CD14-positive monocyte (primary cell): ENCODE results near the gene KRTAP10-5. TPM values are rescaled to one million over a fixed set of nuclear protein-coding genes. Genes with fewer than 3 reads are reported as not detected.

Experiments
- DNase-seq, 3 donors: peaks; one replicate each; pipeline ENCODE4 v3.0.0-alpha.2; 2011 to 2022
- H2AFZ ChIP-seq: 2 replicates; pipeline ENCODE4 v1.6.0; 2012; ENCODE audit warnings: mild to moderate bottlenecking, low read depth, low read length, inconsistent platforms; ENCODE audit not compliant: insufficient read depth, poor library complexity, severe bottlenecking
- H3K27ac ChIP-seq, 2 donors: 1 replicate in 1 of 2; 2 replicates in 1 of 2; pipeline ENCODE4 v1.5.1; 2012 to 2013; ENCODE audit warnings: low read length in 2 of 2, control low read depth in 1 of 2, inconsistent platforms in 1 of 2, low read depth in 1 of 2, mild to moderate bottlenecking in 1 of 2
- H3K27me3 ChIP-seq, 2 donors: one replicate each; pipeline versions ENCODE4 v1.6.0 to v1.6.1; 2011 to 2013; ENCODE audit warnings: low read length in 2 of 2; ENCODE audit not compliant: control insufficient read depth in 2 of 2, insufficient read depth in 2 of 2
- H3K36me3 ChIP-seq, 2 donors: replicated peaks in 1 of 2; 1 replicate in 1 of 2; 2 replicates in 1 of 2; pipeline versions ENCODE4 v1.5.1 to v1.6.1; 2012 to 2013; ENCODE audit warnings: low read length in 2 of 2, control low read depth in 1 of 2, inconsistent platforms in 1 of 2, mild to moderate bottlenecking in 1 of 2; ENCODE audit not compliant: insufficient read depth in 2 of 2, control insufficient read depth in 1 of 2
- H3K4me1 ChIP-seq, 2 donors: 1 replicate in 1 of 2; 2 replicates in 1 of 2; pipeline versions ENCODE4 v1.5.1 to v1.6.1; 2012 to 2013; ENCODE audit warnings: low read length in 2 of 2, control low read depth in 1 of 2, inconsistent platforms in 1 of 2, mild to moderate bottlenecking in 1 of 2, moderate library complexity in 1 of 2; ENCODE audit not compliant: insufficient read depth in 2 of 2, control insufficient read depth in 1 of 2
- H3K4me2 ChIP-seq: replicated peaks from 2 replicates; pipeline ENCODE3; 2012; ENCODE audit warnings: low read length, moderate library complexity, mild to moderate bottlenecking; ENCODE audit not compliant: poor library complexity, severe bottlenecking; ENCODE audit errors: extremely low read depth
- H3K4me3 ChIP-seq, 3 experiments: fragments of 200-600 bp in 1 of 3; sonication (generic) in 1 of 3; replicated peaks in 1 of 3; 1 replicate in 2 of 3; 2 replicates in 1 of 3; pipeline ENCODE4 v1.5.1; 2011 to 2013; ENCODE audit warnings: low read length in 3 of 3, mild to moderate bottlenecking in 3 of 3, control low read depth in 2 of 3, low read depth in 2 of 3, inconsistent platforms in 1 of 3, moderate library complexity in 1 of 3
- H3K79me2 ChIP-seq: 2 replicates; pipeline ENCODE4 v1.6.0; 2012; ENCODE audit warnings: mild to moderate bottlenecking, control low read depth, inconsistent platforms, low read length, moderate library complexity; ENCODE audit not compliant: insufficient read depth
- H3K9ac ChIP-seq: 2 replicates; pipeline ENCODE4 v1.6.0; 2017; ENCODE audit warnings: low read length, mild to moderate bottlenecking; ENCODE audit not compliant: insufficient read depth, poor library complexity, severe bottlenecking
- H3K9me3 ChIP-seq, 2 donors: replicated peaks in 1 of 2; 1 replicate in 1 of 2; 2 replicates in 1 of 2; pipeline versions ENCODE4 v1.5.1 to v1.6.1; 2012 to 2013; ENCODE audit warnings: low read length in 2 of 2, control low read depth in 1 of 2; ENCODE audit not compliant: control insufficient read depth in 1 of 2, insufficient read depth in 1 of 2
- H4K20me1 ChIP-seq: 2 replicates; pipeline ENCODE4 v1.6.0; 2012; ENCODE audit warnings: mild to moderate bottlenecking, low read length, control low read depth, moderate library complexity; ENCODE audit not compliant: insufficient read depth
- H3K27ac Mint-ChIP-seq, 7 donors: one replicate each; pipeline ENCODE4 v1.8.0; 2020; ENCODE audit warnings: mild to moderate bottlenecking in 7 of 7, mixed read lengths in 7 of 7, moderate library complexity in 6 of 7, inconsistent platforms in 2 of 7
- H3K27me3 Mint-ChIP-seq, 3 donors: one replicate each; pipeline ENCODE4 v1.8.0; 2021 to 2022; ENCODE audit warnings: low read depth in 3 of 3, mild to moderate bottlenecking in 3 of 3, mixed read lengths in 3 of 3, moderate library complexity in 3 of 3, inconsistent platforms in 1 of 3
- H3K36me3 Mint-ChIP-seq, 2 donors: one replicate each; pipeline ENCODE4 v1.8.0; 2020; ENCODE audit warnings: mixed read lengths in 2 of 2, inconsistent platforms in 1 of 2, mild to moderate bottlenecking in 1 of 2
- H3K4me1 Mint-ChIP-seq: one replicate; pipeline ENCODE4 v1.8.0; 2020; ENCODE audit warnings: mild to moderate bottlenecking, mixed read lengths
- H3K4me3 Mint-ChIP-seq, 2 donors: one replicate each; pipeline ENCODE4 v1.8.0; 2020; ENCODE audit warnings: mild to moderate bottlenecking in 2 of 2, mixed read lengths in 2 of 2, moderate library complexity in 1 of 2
- H3K9me3 Mint-ChIP-seq, 7 donors: one replicate each; pipeline ENCODE4 v1.8.0; 2020 to 2022; ENCODE audit warnings: mixed read lengths in 7 of 7, mild to moderate bottlenecking in 6 of 7, moderate library complexity in 6 of 7, inconsistent platforms in 2 of 7
- CTCF ChIP-seq: fragments of 200-600 bp; IDR thresholded peaks from one replicate; pipeline ENCODE4 v1.8.0; 2022; ENCODE audit warnings: antibody characterized with exemption, mild to moderate bottlenecking
- WGBS: methylation state at CpG from one replicate; pipeline ENCODE4 v1.1.5; 2013; ENCODE audit warnings: missing lambda C conversion rate; ENCODE audit not compliant: insufficient coverage; 5-methylcytosine and 5-hydroxymethylcytosine counted together
- intact Hi-C, 2 donors: fragments of 100-400 bp; cut with micrococcal nuclease; formaldehyde crosslinking; loops; one replicate each; pipeline versions ENCODE4 v1.15.0 to v1.15.1; 2023
- polyA plus RNA-seq, 3 donors: library from polyadenylated mRNA; depleted of rRNA in 1 of 3; unstranded in 2 of 3; stranded (reverse) in 1 of 3; fragments of 300-500 nt in 2 of 3; fragments of >200 nt in 1 of 3; fragmentation: Illumina TruSeq in 2 of 3; gene quantifications; 1 replicate in 2 of 3; 2 replicates in 1 of 3; pipeline ENCODE4 v1.2.3, GENCODE V29; 2012 to 2021

The KRTAP10-5 gene
- polyA plus RNA-seq, 3 donors, result not detected

GRCh38 chr21:44564886-44565598 lies 15.4 kb downstream of the KRTAP10-5 start:
- no peak for TF ChIP-seq CTCF
- H3K27ac ChIP-seq, result peak overlapping the region in 1 of 2 donors; percentile 8
- no peaks in the 10 kb centered on the region for H3K27me3 ChIP-seq
- H3K9me3 Mint-ChIP-seq, result peaks cover 3 to 17% (median 10%) of the 10 kb centered on the region in 7 donors
- H3K27me3 Mint-ChIP-seq, result peaks cover 3 to 7% (median 5%) of the 10 kb centered on the region in 3 donors
- no peak overlapping the region for H3K9ac ChIP-seq
- peaks cover 0 to 6% of the 10 kb centered on the region in 2 donors for H3K9me3 ChIP-seq
- H3K27ac Mint-ChIP-seq, result peak overlapping the region; percentile 24 to 75 (median 61)
- H2AFZ ChIP-seq, result no peak overlapping the region
- peaks cover 11% of the 10 kb centered on the region for H3K4me1 Mint-ChIP-seq
- no peak overlapping the region for H3K4me3 ChIP-seq
- no peak overlapping the region for H3K4me2 ChIP-seq
- H3K4me1 ChIP-seq, result peaks cover 0 to 4% of the 10 kb centered on the region in 2 donors
- H3K4me3 Mint-ChIP-seq, result no peak overlapping the region
- intact Hi-C loops, result no loop called here
- DNase-seq, result peak in 1 of 3 donors; percentile 4
- H3K36me3 ChIP-seq, result no peaks in the 10 kb centered on the region
- WGBS, result no CpG with 5 or more reads among the region's 1 CpG
- no peaks in the 10 kb centered on the region for H3K79me2 ChIP-seq
- no peaks in the 10 kb centered on the region for H3K36me3 Mint-ChIP-seq
- no peaks in the 10 kb centered on the region for H4K20me1 ChIP-seq

- no peak for TF ChIP-seq CTCF
- H3K27ac Mint-ChIP-seq, result no peak overlapping the region
- peaks cover 11% of the 10 kb centered on the region for H3K4me1 Mint-ChIP-seq
- H3K9me3 Mint-ChIP-seq, result peaks cover 3 to 23% (median 9%) of the 10 kb centered on the region in 7 donors
- DNase-seq, result no peak
- Histone ChIP-seq H3K27ac (no peak overlapping the region), H3K9me3 (peaks cover 0 to 6% of the 10 kb centered on the region in 2 donors), H3K9ac (no peak overlapping the region), H3K4me3 (no peak overlapping the region), H3K36me3 (no peaks in the 10 kb centered on the region), H3K4me1 (peaks cover 0 to 4% of the 10 kb centered on the region in 2 donors), H2AFZ (no peak overlapping the region), H3K27me3 (no peaks in the 10 kb centered on the region), H4K20me1 (no peaks in the 10 kb centered on the region), H3K79me2 (no peaks in the 10 kb centered on the region), H3K4me2 (no peak overlapping the region)
- H3K4me3 Mint-ChIP-seq, result no peak overlapping the region
- no CpG with 5 or more reads among the region's 1 CpG for WGBS
- no peaks in the 10 kb centered on the region for H3K36me3 Mint-ChIP-seq
- intact Hi-C loops, result no loop called here
- H3K27me3 Mint-ChIP-seq, result peaks cover 3 to 8% (median 5%) of the 10 kb centered on the region in 3 donors
Measured at GRCh38 chr21:44564099-44564498, 16.3 kb downstream of the KRTAP10-5 start.
